H1 (cell line): ENCODE measurements around the gene APOM. TPM values are rescaled to one million over a fixed set of nuclear protein-coding genes. Genes with fewer than 3 reads are reported as not detected.

Experiments used
- BACH1 ChIP-seq: IDR thresholded peaks from 2 replicates; pipeline ENCODE4 v1.6.1; 2012; ENCODE audit warnings: low read length, improper control_type of control experiment
- POLR2AphosphoS5 ChIP-seq: IDR thresholded peaks from 2 replicates; pipeline ENCODE4 v1.6.1; 2011; ENCODE audit warnings: low read depth, low read length
- polyA plus RNA-seq, 7 experiments: library from polyadenylated mRNA; depleted of rRNA in 3 of 7; stranded (reverse) in 5 of 7; unstranded in 2 of 7; fragments of >200 nt in 5 of 7; fragments of 200-250 nt in 2 of 7; gene quantifications; 1 replicate in 5 of 7; 2 replicates in 1 of 7; 4 replicates in 1 of 7; pipeline versions ENCODE4 v1.2.1 to v1.2.3, GENCODE V29; 2011 to 2013; ENCODE audit warnings: missing spikeins in 2 of 7, mixed read lengths in 2 of 7
- total RNA-seq: library from RNA; stranded (reverse); fragmentation: NEBNext Ultra II Directional; extraction: Animal tissue kit (Norgen Biotek cat#: 25700); gene quantifications from 2 replicates; pipeline ENCODE4 v1.2.1, GENCODE V29; 2021

APOM gene
- total and polyA plus RNA-seq, 2 of the 8 experiments (the other 6 are each of a cell fraction or from before 2014, with no cell fraction given): 3.4 to 12.0 TPM

DNA sequence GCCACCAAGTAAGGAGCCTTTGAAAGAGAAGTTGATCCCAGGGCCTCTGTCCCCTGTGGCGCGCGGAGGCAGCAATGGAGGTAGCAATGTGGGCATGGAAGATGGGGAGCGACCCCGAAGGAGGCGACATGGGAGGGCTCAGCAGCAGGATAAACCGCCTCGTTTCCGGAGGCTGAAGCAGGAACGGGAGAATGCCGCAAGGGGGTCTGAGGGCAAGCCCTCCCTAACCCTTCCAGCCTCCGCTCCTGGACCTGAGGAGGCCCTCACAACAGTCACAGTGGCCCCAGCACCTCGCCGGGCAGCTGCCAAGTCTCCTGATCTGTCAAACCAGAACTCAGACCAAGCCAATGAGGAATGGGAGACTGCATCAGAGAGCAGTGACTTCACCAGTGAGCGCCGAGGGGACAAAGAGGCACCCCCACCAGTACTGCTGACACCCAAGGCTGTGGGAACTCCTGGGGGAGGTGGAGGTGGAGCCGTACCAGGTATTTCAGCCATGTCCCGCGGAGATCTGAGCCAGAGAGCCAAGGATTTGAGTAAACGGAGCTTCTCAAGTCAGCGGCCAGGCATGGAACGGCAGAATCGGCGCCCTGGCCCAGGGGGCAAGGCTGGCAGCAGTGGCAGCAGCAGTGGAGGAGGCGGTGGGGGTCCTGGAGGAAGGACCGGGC, 23.3 kb upstream of the APOM start (continued):
- TF ChIP-seq POLR2AphosphoS5 (peak; percentile 69), BACH1 (no peak)
